Dermis blood vessel endothelial cell (primary cell): Measurements from ENCODE around the gene ROBO1. TPM values are rescaled to one million over a fixed set of nuclear protein-coding genes. Genes with fewer than 3 reads are reported as not detected.
"Not testable (repeated sequence)": the region's sequence is repeated elsewhere in the genome, so short reads cannot be mapped to it uniquely, and the experiment has no call there.

Source experiments
- DNase-seq: peaks from one replicate; pipeline ENCODE4 v3.0.0; 2010
- total RNA-seq: library from RNA; depleted of rRNA; stranded (reverse); fragments of >200 nt; gene quantifications from 2 replicates; pipeline ENCODE4 v1.2.3, GENCODE V29; 2014

Gene ROBO1
- total RNA-seq, 1 donor from 2014 or later = 1.0 TPM

- no peak for DNase-seq
Measured at GRCh38 chr3:78725703-78726246, 1042.0 kb downstream of the ROBO1 start.

DNA sequence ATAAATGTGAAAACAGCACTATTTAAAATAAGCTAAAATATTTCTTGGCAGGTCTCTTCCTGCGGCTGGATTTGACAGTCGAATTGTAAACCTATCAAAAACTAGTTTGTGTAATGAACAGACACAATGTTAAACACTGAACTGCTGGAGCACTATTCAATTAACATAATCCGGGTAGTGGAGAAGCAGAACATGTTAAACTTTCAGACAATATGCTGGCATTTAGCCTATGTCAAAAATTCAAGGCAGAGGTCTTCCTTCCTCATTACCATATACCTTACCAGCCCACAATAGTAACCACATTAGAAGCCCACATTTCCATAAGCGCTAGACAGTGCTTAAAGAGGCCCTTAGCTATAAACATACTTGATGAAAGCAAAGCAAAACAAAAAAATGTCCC, 1042.9 kb downstream of the ROBO1 start:
- no peak for DNase-seq

GRCh38 chr3:78724364-78724763, 1043.4 kb downstream of the ROBO1 start:
- not testable (repeated sequence) for DNase-seq

DNA sequence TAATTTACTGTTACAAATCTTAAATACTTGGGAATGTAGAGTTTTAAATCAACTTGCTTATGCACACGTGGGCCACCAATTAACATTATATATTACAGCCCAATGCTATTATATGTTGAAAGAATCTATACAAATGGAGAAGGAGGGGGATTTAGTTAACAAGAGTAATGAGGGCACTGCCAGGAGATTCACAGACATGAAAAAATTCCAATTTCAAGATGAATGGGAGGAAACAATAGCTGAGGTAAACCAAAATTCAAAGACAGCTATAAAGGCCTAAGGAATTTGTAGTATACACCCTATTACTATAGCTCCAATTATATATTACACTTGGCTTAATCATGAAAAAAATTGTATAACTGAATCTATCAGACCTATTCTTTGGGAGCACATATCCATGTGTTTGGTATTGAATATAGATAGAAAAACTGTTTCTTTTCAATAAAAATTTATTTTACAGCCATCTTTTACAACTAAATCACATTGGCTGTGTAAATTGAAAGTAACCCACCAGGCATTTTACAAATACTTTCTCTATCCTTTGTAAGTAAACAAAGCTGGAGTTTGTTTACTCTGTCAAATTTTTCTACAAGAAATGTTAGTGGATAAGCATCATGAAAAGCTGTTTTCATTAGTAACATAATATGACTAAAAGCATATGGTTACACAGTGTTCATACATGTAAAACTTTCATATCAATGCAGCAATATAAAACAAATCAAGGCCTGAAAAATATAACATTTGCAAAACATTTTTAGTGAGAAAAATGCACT, 1045.8 kb downstream of the ROBO1 start:
- DNase-seq = no peak

- no peak for DNase-seq
Measured at GRCh38 chr3:78718707-78719106, 1049.1 kb downstream of the ROBO1 start.

- DNase-seq = no peak
Measured at GRCh38 chr3:78717041-78717440, 1050.8 kb downstream of the ROBO1 start.

DNA sequence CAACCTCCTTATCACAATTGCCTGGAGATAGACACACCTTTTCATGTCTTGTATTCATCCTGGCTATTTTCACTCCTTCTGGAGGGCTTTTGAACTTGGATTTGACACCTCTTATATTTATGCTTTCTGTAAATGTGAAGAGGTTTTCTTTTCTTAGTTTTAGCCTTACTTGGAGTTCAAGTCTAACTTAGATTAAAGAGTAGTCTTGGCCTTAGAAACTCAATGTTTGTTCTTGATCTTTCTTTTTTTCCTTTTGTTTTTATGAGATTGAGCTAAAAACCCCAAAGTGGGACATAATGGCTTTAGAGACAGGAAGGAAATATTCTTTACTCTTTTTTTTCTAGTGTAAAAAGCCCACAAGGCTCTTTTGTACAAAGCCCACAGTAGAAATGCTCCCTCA, 1054.9 kb downstream of the ROBO1 start:
- no peak for DNase-seq

- no peak for DNase-seq
Measured at GRCh38 chr3:78712270-78712669, 1055.5 kb downstream of the ROBO1 start.

GRCh38 chr3:78708565-78709073, 1059.2 kb downstream of the ROBO1 start:
- DNase-seq = no peak

GRCh38 chr3:78707609-78708008, 1060.2 kb downstream of the ROBO1 start:
- DNase-seq = no peak

DNA sequence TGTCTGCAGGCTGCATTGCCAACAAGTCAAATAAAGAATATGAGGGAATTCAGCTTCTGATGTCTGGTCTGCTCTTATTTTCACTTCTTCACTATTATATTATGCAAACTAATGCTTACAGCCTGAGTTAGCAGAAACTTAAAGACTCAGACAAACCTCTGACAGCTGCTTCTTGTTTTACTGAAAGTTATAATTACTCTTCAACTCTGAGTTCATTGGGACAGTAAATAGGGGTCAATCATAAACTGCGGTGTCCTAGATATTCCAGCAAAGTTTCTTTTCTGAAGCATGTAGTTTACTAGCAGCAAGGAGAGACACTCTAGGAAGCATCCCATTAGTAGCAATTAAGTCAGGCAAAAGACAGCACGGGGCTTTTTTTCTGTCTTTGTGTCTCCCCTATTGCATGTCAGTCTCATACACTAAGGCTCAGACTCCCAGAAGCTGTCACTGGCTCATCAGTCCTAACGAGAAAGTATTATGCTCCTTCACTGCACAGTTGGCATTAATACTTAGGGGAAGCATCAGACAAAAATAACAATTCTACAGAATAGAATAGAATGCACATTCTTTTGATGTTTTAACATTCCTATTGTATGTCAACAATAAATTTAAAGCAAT, 1060.8 kb downstream of the ROBO1 start:
- DNase-seq = no peak

DNA sequence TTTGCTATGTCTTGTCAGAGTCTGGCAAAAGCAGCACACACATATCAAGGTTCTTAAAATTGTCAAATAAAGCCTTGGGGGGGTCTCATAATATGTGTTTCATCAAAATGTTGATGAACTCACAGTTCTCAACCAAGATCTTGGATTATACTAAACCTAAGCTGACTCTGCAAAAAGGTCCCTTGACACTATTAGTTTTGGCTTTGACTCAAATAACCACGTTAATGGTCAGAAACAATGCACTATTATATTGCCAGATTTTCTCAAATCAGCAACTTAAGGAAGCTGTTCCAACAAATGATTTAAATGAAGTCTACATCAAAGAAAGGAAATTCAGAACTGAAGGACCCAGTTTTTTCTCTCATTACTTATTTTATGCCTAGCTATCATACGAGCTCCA, 1063.9 kb downstream of the ROBO1 start:
- DNase-seq = no peak

DNA sequence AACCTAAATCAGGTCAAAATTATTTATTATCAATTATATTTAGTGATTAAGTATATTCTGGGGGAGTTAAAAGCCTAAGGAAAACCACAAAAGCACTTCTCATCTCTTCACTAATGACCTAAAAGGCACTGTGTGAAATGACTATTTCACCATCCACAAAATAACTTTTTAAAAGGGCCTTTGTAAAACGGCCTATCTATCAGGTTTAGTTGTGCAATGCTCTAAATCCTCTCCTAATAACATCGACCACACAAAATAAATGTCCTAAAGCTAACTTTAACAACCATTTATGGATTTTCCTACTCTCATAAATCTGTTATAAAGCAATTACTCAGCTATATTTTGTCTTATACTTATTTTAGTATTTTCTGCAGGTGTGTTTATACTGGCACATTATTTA, 1066.3 kb downstream of the ROBO1 start:
- no peak for DNase-seq

- no peak for DNase-seq
Measured at GRCh38 chr3:78698431-78698830, 1069.4 kb downstream of the ROBO1 start.

DNA sequence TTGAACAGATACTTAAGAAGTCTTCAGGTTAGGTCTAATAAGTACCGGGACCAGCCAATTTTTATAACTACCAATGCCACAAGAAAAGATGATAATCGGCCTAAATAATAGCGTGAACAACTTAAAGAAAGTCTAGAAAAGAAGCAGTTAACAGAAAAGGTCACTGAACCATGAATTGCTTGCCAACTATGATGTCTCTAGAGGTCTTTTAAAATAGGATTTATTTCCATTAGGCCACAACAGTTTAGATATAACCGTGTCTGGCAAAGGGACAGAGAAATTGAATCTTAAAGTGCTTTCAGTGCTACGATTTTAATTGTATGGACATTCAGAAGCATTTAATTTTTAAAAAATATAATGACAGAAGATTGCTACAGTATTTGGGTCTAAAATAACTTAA, 1070.4 kb downstream of the ROBO1 start:
- DNase-seq = no peak

DNA sequence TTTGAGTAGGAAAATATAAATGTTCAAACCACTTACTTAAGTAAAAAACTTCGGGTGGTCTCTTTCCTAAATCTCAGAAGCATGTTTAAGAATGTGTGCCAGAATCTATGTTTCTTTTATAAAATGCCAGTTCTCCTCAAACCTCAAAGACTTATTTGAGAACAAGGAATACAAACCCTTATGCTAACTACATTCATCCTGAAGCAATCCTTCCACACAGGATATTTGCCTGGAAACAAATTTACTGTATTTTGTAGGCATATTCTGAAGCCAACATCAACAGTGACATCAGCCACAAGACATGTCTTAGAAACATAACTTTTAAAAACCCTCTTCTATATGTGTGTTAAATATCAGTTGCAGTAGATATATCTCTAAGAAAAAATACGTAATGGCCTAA, 1077.0 kb downstream of the ROBO1 start:
- DNase-seq = no peak

GRCh38 chr3:78689378-78689777, 1078.4 kb downstream of the ROBO1 start:
- DNase-seq = no peak

- no peak for DNase-seq
Measured at GRCh38 chr3:78687520-78687919, 1080.3 kb downstream of the ROBO1 start.

DNA sequence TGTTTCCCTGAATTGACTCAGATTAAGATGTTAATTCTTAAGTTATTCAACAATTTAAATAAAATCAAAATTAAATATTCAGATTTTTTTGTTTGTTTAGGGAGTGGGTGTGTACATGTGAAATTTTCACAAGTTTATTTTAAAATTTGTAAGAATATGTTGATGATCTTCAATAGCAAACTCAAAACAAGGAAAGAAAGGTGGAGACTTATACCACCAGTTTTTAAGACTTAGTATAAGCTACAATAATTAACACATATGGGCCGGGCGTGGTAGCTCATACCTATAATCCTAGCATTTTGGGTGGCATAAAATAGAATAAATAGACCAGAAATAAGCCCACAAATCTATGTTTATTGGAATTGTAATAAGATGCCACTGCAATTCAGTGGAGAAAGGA, 1084.5 kb downstream of the ROBO1 start:
- DNase-seq = no peak

GRCh38 chr3:78675119-78675805, 1092.5 kb downstream of the ROBO1 start:
- not testable (repeated sequence) for DNase-seq

DNA sequence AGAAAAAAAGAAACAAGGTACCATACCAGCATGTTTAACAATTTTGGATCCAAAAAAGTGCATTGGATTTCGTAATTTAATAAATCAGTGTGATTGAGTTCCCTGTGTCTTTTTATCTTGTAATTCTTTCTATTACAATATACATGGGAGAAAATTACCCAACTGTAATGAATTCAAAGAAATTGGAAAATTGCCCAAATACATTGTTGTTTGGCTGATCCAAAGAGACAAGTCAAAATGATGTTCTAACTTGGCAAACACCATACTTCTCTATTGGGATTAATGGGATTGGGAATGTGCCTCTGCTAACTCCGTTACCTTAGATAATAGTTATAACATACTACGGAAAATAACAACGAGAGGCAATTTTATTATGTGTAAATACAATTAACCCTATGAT, 1097.1 kb downstream of the ROBO1 start:
- no peak for DNase-seq

- DNase-seq = no peak
Measured at GRCh38 chr3:78670094-78670493, 1097.7 kb downstream of the ROBO1 start.

DNA sequence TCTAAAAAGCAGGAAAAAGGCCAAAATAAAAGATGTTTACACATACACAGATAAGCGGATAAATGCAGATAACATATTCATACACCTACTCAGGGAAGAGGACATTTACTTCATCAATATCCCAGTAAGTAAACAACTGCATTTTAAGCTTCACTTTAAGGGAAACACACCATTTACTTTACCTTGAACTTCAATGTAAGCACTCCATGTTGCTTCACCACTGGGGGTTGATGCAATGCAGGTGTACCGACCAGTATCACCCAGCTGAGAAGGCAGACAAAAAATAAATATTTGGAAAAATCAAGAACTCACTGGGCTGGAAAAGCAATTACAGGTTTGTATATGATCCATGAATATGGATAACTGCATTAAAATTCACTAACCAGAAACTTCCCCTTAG, 1099.5 kb downstream of the ROBO1 start:
- no peak for DNase-seq

DNA sequence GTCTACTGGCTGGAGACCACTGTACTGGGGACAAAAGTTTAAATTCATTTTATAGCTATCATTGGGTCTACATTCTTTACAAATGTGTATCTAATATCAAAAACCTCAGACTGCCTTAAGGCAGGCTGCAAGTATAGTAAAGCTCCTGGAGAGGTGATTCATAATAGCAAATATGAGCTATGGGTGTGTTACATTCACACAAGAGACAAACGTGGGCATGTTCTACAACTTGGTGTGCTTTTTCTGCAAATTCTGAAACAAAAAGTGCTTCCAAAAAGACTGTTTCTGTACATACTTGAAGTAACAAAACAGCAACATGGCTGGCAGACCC, 1101.4 kb downstream of the ROBO1 start:
- DNase-seq = no peak
